ENCODE results near the gene TERB1.

Gene TERB1

DNA sequence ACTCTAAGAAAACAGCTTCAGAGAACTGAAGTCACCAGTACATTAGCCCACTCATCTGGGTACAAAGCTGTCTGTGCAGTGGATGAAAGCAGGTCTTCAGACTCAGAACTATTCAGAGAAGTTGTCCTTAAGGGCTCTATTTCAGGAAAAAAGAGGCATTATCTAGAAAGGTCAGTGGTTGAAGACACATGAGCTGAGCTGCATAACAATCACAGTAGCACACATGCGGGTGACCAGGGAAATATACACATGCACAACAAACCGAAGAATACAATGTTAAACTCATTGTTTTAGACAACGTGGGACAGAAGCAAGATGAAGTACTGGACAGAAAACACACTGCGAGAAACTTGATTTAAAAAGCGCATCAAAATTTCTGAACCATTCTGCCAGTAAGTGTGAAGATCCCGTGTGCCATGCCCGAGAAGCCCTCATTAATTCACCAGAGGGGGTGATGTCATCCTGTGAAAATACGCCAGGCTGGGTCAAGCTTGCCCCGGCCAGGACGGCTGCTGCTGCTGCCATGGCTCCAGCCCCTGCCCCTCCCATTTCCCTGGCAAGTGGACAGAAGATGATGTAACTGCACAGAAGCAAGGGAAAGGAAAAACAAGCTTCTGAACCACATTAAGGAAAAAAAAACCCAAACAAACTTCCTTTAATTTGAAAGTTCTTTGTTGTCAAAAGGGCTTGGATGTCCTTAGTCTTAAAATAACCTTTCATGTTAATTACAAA lies 60.0 kb downstream of the TERB1 start:
- no peak for DNase-seq

- DNase-seq = no peak
Measured at GRCh38 chr16:66740533-66740932, 60.9 kb downstream of the TERB1 start.

DNA sequence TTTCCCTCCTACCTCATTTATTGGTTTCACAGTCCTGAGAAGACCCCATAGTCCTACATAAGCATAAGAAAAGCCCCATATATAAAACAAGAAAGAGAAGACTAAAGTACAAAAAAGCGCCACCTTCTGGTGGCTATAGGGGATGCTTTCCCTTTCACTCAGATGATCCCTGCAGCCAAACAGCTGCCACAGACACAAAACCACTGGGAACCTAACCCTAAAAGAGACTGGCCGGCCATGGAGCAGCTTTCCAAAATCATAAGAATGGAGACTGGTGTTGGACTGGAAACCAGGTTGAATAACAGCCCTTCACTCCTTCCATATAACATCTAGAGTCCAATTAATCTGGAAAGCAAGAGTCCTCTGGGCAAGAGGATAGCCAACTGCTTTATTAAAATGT lies 61.4 kb downstream of the TERB1 start:
- no peak for DNase-seq

GRCh38 chr16:66735891-66736290 lies 65.5 kb downstream of the TERB1 start:
- no peak for DNase-seq

- no peak for DNase-seq
Measured at GRCh38 chr16:66731101-66731500, 70.3 kb downstream of the TERB1 start.

DNA sequence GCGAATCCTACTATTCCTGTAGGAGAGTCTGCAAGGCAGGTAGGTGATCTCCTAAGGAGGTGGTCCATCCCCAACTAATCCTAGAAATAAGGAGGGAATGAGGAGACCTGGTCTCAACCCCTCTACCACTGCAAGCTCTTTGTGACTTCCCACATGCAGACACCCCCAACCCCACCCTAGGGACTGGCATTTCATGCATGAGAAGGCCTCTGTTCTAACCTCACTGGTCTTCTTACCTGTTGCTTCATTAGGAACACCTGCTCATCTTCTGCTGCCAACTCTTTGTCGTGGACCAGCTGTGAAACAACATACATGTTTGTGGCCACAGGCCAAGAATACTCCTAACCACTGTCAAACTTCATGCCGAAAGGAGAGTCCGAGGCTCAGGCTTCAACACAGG lies 72.6 kb downstream of the TERB1 start:
- DNase-seq = no peak

DNA sequence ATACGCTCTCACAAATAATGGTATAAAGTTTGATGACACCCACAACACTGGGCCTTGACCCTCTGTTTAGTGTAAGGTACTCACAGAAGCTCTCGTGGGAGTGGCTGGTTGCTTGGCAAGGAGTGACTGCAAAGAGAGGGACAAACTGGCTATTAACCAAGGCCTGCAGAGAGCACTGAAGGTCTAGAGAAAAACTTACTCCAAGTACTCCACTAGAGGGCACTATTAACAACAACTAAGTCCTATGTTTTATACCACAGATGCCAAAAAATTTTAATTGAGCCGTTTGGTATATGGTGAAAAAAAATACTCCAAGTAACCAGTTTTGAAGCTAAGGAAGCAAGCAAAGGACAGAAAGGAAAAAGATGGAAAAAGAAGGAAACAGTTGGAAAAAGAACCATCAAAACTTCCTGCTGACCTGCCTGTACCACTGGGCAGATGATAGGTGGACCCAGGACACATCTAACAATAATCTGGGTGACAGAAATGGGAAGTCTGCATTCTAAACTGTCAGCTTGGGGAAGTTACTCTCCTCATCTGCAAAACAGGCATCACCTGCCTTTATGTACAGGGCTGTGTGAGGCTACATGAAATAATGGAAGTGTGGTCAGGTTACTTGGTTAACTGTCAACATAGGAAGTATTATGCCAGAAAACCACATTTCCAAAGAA lies 73.1 kb downstream of the TERB1 start:
- DNase-seq = peak; percentile 22

GRCh38 chr16:66720766-66721165 lies 80.6 kb downstream of the TERB1 start:
- no peak for DNase-seq

GRCh38 chr16:66719246-66719645 lies 82.1 kb downstream of the TERB1 start:
- no peak for DNase-seq

- DNase-seq = no peak
Measured at GRCh38 chr16:66717776-66718175, 83.6 kb downstream of the TERB1 start.

GRCh38 chr16:66717112-66717675 lies 84.2 kb downstream of the TERB1 start:
- DNase-seq = no peak

DNA sequence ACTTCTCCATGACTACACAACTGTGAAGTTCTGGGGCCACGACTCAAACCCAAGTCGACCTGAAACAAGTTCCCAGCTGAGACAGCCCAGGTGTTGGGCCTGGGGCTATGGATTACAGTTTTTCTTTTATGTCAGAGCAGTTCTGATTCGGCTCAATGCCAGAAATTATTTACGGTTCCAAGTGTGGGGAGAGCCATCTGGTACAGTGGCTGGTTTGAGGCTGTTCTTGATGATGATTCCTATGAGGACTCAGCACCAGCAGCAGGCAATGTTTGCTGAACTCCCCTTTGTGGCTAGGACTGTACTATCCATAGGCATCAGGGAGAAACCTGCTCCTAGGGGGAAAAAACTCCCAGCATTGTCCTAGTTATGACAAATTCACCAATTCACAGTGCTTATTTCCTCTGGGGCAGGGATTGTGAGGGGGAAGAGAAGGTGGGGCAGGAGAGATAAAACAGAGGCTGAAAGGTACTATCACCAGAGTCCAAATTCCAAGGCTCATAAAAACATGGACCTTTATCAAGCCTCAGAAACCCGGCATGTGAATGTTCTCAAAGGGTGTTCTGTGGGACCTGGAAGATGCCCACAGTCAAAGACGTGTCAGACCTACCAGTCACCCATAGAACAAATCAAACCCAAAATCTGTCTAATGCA lies 86.6 kb downstream of the TERB1 start:
- peak; percentile 86 for DNase-seq

DNA sequence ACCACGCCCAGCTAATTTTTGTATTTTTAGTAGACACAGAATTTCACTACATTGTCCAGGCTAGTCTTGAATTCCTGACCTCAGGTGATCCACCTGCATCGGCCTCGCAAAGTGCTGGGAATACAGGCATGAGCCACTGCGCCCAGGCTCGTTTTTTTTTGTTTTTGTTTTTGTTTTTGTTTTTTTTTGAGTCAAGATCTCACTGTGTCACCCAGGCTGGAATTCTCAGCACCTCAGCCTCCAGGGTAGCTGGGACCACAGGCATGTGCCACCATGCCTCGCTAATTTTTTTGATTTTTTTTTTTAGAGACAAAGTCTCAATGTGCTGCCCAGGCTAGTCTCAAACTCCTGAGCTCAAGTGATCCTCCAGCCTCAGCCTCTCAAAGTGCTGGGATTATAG lies 87.3 kb downstream of the TERB1 start:
- no peak for DNase-seq

GRCh38 chr16:66713076-66713475 lies 88.3 kb downstream of the TERB1 start:
- DNase-seq = no peak

DNA sequence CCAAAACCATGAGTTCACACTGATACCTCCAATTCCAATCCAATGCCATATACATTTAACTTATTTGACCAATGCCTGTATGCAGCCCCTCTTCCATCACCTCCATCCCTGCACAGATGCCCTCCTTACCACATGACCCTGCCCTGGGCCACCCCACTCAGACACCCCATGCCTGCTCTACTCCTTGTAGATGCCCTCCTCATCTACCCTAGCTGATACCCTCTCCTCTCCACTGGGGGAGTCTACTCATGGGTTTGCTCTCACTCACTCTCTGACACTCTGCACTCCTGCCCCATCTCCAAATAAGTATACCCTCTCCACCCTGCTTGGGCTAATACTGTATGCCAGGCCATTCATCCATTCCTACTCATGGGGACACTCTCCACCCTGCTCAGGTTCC lies 88.9 kb downstream of the TERB1 start:
- DNase-seq = no peak

DNA sequence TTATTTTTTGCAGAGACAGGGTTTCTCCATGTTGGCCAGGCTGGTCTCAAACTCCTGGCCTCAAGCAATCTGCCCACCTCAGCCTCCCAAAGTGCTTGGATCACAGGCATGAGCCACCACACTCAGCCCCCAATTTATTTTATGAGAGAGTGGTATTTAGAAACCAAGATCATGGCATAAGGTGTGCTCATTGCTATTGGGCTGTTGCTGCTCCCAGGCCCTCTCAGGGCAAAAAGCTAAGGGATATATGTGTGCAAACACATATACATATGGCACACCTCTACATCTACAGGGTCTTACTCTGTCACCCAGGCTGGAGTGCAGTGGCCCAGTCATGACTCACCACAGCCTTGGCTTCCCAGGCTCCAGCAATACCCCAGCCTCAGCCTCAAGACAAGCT lies 89.8 kb downstream of the TERB1 start:
- no peak for DNase-seq

- no peak for DNase-seq
Measured at GRCh38 chr16:66706506-66706880, 94.9 kb downstream of the TERB1 start.

DNA sequence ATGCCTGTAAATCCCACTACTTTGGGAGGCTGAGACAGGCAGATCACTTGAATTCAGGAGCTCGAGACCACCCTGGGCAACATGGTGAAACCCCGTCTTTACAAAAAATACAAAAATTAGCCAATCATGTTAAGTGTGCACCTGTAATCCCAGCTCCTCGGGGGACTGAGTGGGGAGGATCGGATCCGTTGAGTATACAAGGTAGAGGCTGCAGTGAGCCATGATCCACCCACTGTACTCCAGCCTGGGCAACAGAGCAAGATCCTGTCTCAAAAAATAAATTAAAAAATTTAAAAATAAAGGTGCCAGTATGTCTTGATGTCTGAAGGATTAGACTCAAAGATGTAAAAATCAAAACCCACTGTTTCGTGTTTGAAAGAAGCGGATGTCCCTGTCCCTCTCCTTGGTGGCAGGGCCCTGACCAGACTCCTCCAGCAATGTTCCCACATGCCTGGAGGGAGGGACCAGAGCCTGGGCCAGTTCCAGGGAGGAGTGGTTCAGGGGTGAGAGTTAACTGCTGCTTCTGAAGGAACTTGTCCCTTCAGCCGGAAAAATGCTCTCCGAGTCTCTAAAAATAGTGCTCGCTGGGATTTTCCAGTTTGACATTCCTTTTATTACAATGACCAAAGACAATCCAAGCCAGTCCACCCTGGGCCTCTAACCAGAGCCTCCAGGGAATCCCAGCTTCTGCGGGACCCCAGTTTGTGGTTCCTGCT lies 95.4 kb downstream of the TERB1 start:
- DNase-seq = no peak

Data from NCI-H2171 (cell line).